Gastrocnemius medialis (tissue), 4 donors: ENCODE results near the gene LPAR3. TPM values are rescaled to one million over a fixed set of nuclear protein-coding genes. Genes with fewer than 3 reads are reported as not detected.

Experiments used
- ATAC-seq, 2 donors: fragments of 150-250 bp; one replicate each; pipeline ENCODE4 v1.9.1; 2016
- DNase-seq, 2 donors: peaks; one replicate each; pipeline ENCODE4 v3.0.0-alpha.2; 2019
- H3K27ac ChIP-seq, 4 donors: fragments of 200-600 bp; sonication (generic); 1 replicate in 1 of 4; 2 replicates in 3 of 4; pipeline ENCODE4 v1.5.1; 2016 to 2018; ENCODE audit warnings: mild to moderate bottlenecking in 2 of 4, moderate library complexity in 1 of 4
- H3K27me3 ChIP-seq, 3 donors: fragments of 200-600 bp; sonication (generic) in 2 of 3; 1 replicate in 1 of 3; 2 replicates in 2 of 3; pipeline versions ENCODE4 v1.5.1 to v1.6.0; 2016 to 2019; ENCODE audit warnings: mild to moderate bottlenecking in 1 of 3, moderate library complexity in 1 of 3
- H3K36me3 ChIP-seq, 2 donors: fragments of 200-600 bp; sonication (generic) in 1 of 2; one replicate each; pipeline ENCODE4 v1.5.1; 2017 to 2018
- H3K4me1 ChIP-seq, 2 donors: fragments of 200-600 bp; sonication (generic) in 1 of 2; one replicate each; pipeline ENCODE4 v1.5.1; 2016 to 2017; ENCODE audit warnings: mild to moderate bottlenecking in 2 of 2
- H3K4me3 ChIP-seq, 4 donors: fragments of 200-600 bp; sonication (generic) in 3 of 4; 1 replicate in 1 of 4; 2 replicates in 3 of 4; pipeline ENCODE4 v1.5.1; 2016 to 2019; ENCODE audit warnings: mild to moderate bottlenecking in 2 of 4
- H3K9me3 ChIP-seq, 3 donors: fragments of 200-600 bp; sonication (generic) in 2 of 3; 1 replicate in 1 of 3; 2 replicates in 2 of 3; pipeline ENCODE4 v1.5.1; 2016 to 2019
- POLR2A ChIP-seq, 2 donors: fragments of 450-650 bp; IDR thresholded peaks; one replicate each; pipeline ENCODE4 v1.6.1; 2017; ENCODE audit warnings: antibody characterized with exemption in 2 of 2, mild to moderate bottlenecking in 2 of 2, moderate library complexity in 2 of 2
- in situ Hi-C, 4 donors: fragments of 200-750 bp; cut with MboI; loops; one replicate each; pipeline versions ENCODE4 v1.15.0 to v1.8.0; 2017; ENCODE audit warnings: low sequenced_read_pairs in 4 of 4
- intact Hi-C: fragments of 100-400 bp; cut with DNase I; formaldehyde crosslinking; loops from one replicate; pipeline ENCODE4 v1.15.1; 2023; ENCODE audit warnings: low total_unique reads
- total RNA-seq, 4 donors: library from RNA; depleted of rRNA; stranded (reverse); fragments of >200 nt; gene quantifications; one replicate each; pipeline versions ENCODE4 v1.1.0 to v1.2.3, GENCODE V29; 2016
- TF ChIP-seq, protein P1 (sequence below), 5 experiments: fragments of 450-650 bp in 3 of 5; fragments of 200-600 bp in 2 of 5; sonication (generic) in 2 of 5; IDR thresholded peaks in 4 of 5; conservative IDR thresholded peaks in 1 of 5; 1 replicate in 4 of 5; 2 replicates in 1 of 5; pipeline ENCODE4 v1.5.1; 2016 to 2019; ENCODE audit warnings: antibody characterized with exemption in 5 of 5, mild to moderate bottlenecking in 3 of 5, moderate library complexity in 3 of 5

Gene LPAR3
- total RNA-seq, 4 donors from 2014 or later, result not detected

DNA sequence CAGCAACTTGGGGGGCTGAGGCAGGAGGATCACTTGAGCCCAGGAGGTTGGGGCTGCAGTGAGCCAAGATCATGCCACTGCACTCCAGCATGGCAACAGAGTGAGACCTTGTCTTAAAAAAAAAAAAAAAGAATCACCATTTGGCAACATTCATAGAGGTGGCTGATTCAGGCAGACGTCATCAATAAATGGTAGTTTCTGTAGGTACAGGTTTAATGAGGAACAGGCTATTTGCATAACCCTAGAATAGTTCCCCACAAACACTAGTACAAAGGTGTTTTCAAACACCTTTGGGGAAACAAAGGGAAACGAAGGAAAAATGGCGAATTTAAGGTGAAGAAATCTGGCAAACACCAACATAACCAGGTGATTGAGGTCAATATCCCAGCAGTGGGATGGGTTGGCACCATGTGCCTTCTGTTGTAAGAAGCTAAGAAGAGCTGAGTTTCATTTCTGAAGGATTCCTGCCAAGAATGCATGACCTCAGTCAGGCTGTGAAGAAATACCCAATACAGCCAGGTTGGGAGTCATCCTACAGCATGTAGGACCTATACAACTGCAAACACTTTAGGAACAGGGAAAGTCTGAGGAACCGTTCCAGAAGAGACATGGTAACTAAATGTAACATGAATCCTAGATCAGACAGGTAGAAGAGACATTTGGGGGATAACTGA lies 5.6 kb downstream of the LPAR3 start:
- Histone ChIP-seq H3K27ac (no peak overlapping the region), H3K27me3 (peaks cover 2 to 7% (median 2%) of the 10 kb centered on the region in 3 donors), H3K36me3 (no peaks in the 10 kb centered on the region), H3K9me3 (no peaks in the 10 kb centered on the region), H3K4me1 (no peaks in the 10 kb centered on the region), H3K4me3 (no peak overlapping the region)
- ATAC-seq (no peak), DNase-seq (no peak)
- in situ Hi-C loops (no loop called here), intact Hi-C loops (no loop called here)
- TF ChIP-seq POLR2A (IDR thresholded peaks at IDR 0.05), result no peak
- TF ChIP-seq, protein P1, sequence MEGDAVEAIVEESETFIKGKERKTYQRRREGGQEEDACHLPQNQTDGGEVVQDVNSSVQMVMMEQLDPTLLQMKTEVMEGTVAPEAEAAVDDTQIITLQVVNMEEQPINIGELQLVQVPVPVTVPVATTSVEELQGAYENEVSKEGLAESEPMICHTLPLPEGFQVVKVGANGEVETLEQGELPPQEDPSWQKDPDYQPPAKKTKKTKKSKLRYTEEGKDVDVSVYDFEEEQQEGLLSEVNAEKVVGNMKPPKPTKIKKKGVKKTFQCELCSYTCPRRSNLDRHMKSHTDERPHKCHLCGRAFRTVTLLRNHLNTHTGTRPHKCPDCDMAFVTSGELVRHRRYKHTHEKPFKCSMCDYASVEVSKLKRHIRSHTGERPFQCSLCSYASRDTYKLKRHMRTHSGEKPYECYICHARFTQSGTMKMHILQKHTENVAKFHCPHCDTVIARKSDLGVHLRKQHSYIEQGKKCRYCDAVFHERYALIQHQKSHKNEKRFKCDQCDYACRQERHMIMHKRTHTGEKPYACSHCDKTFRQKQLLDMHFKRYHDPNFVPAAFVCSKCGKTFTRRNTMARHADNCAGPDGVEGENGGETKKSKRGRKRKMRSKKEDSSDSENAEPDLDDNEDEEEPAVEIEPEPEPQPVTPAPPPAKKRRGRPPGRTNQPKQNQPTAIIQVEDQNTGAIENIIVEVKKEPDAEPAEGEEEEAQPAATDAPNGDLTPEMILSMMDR (IDR thresholded peaks at IDR 0.05 in 4 of 5, conservative IDR thresholded peaks at IDR 0.05 in 1 of 5), result no peak

DNA sequence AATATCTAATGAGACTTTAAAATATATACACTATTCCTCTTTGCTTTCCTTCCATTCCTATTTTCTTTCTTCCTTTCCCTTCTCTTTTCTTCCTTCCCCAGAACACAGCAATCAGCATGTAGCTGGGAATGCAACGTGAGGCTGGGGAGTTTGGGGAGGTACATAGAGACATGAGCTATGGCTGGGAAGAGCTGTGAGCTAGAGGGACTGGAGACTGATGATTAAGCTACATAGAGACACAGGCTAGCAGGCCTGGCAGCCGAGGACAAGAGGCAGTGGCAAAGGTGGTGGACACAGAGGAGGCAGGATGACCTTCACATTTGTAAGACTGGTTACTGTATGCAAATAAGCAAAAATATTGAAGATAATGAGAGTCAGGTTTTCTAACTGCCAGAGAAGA lies 7.5 kb downstream of the LPAR3 start:
- DNase-seq, result no peak
- intact Hi-C loops, result no loop called here
- in situ Hi-C loops, result no loop called here
- no peak for ATAC-seq
- Histone ChIP-seq H3K4me3 (no peak overlapping the region), H3K27ac (no peak overlapping the region), H3K9me3 (no peaks in the 10 kb centered on the region), H3K36me3 (no peaks in the 10 kb centered on the region), H3K4me1 (no peaks in the 10 kb centered on the region), H3K27me3 (no peaks in the 10 kb centered on the region)
- no peak for TF ChIP-seq POLR2A (IDR thresholded peaks at IDR 0.05)
- TF ChIP-seq, protein P1 (IDR thresholded peaks at IDR 0.05 in 4 of 5, conservative IDR thresholded peaks at IDR 0.05 in 1 of 5), result no peak

DNA sequence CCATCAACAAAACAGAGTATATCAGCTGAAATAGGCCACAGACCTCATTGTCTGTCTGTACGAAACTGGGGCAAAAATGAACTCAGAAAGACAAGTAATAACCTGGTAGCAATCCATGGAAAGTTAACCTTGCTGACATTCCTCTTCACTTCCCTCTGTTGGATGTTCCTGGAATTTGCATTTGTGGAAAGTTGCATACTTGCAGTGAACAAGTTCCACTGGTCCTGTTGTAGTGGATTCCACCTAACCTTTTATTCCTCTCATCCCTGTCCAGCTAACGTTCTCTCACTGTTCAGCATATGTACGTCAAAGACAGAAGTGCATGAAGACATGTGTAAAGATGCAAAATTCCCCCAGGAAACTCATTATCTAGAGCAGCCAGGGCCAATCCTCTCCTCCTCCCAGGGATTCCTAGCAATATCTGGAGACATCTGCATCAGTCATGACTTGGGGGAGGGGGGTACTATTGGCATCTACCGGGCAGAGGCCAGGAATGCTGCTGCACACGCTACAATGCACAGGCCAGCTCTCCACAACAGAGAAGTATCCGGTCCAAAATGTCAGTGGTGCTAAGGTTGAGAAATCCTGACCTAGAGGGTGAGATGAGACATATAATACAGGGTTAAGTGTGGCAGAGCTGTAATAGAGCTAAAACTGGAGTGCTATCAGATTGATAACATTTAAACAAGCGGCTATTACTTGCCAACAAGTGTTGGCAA lies 8.2 kb downstream of the LPAR3 start:
- no peaks in the 10 kb centered on the region for H3K27me3 ChIP-seq
- in situ Hi-C loops, result no loop called here
- no peaks in the 10 kb centered on the region for H3K36me3 ChIP-seq
- H3K9me3 ChIP-seq, result no peaks in the 10 kb centered on the region
- intact Hi-C loops, result no loop called here
- TF ChIP-seq POLR2A (IDR thresholded peaks at IDR 0.05), result no peak
- TF ChIP-seq, protein P1 (IDR thresholded peaks at IDR 0.05 in 4 of 5, conservative IDR thresholded peaks at IDR 0.05 in 1 of 5), result no peak
- H3K4me1 ChIP-seq, result no peaks in the 10 kb centered on the region
- H3K4me3 ChIP-seq, result no peak overlapping the region
- DNase-seq (no peak), ATAC-seq (no peak)
- no peak overlapping the region for H3K27ac ChIP-seq

DNA sequence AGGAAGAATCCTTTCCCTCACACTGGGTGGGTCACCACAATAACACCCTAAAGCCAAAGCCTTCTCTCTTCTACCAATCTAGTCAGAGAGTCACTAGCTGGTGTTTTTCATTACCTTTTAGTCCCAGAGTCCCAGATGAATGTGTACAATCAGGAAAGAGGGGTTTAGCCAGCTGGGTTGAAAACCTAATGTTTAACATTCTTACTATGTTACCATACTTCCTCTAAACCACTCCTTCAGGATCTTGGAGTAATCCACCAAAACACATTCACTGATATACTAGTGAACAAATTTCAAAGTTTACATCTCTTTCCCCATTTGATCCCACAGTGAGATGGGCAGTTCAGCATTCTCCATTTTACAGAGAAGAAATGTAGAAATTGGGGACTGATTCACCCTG lies 9.7 kb downstream of the LPAR3 start:
- TF ChIP-seq, protein P1 (IDR thresholded peaks at IDR 0.05 in 4 of 5, conservative IDR thresholded peaks at IDR 0.05 in 1 of 5), result no peak
- TF ChIP-seq POLR2A (IDR thresholded peaks at IDR 0.05), result no peak
- in situ Hi-C loops (no loop called here), intact Hi-C loops (no loop called here)
- no peaks in the 10 kb centered on the region for H3K36me3 ChIP-seq
- no peaks in the 10 kb centered on the region for H3K4me1 ChIP-seq
- H3K27ac ChIP-seq, result no peak overlapping the region
- no peak for DNase-seq
- H3K9me3 ChIP-seq, result no peaks in the 10 kb centered on the region
- no peaks in the 10 kb centered on the region for H3K27me3 ChIP-seq
- ATAC-seq, result no peak
- H3K4me3 ChIP-seq, result no peak overlapping the region
